Ascending aorta (tissue), 2 donors: Measurements from ENCODE around the gene FAM236B. TPM values are rescaled to one million over a fixed set of nuclear protein-coding genes. Genes with fewer than 3 reads are reported as not detected.
"Not testable (repeated sequence)": the region's sequence is repeated elsewhere in the genome, so short reads cannot be mapped to it uniquely, and the experiment has no call there.

Experiments used
- DNase-seq, 2 donors: peaks; one replicate each; pipeline ENCODE4 v3.0.0-alpha.2; 2019; ENCODE audit warnings: low spot score in 2 of 2
- H3K27ac ChIP-seq, 2 donors: fragments of 200-600 bp; sonication (generic); one replicate each; pipeline ENCODE4 v1.5.1; 2016 to 2017; ENCODE audit warnings: mild to moderate bottlenecking in 1 of 2
- H3K27me3 ChIP-seq: fragments of 200-600 bp; sonication (generic); one replicate; pipeline ENCODE4 v1.5.1; 2017
- H3K36me3 ChIP-seq, 2 donors: fragments of 200-600 bp; sonication (generic); one replicate each; pipeline ENCODE4 v1.5.1; 2016
- H3K4me1 ChIP-seq, 2 donors: fragments of 200-600 bp; sonication (generic); one replicate each; pipeline ENCODE4 v1.5.1; 2016 to 2017; ENCODE audit warnings: mild to moderate bottlenecking in 1 of 2
- H3K4me3 ChIP-seq, 2 donors: fragments of 200-600 bp; sonication (generic); one replicate each; pipeline ENCODE4 v1.5.1; 2016 to 2017; ENCODE audit warnings: mild to moderate bottlenecking in 1 of 2
- H3K9me3 ChIP-seq, 2 donors: fragments of 200-600 bp; sonication (generic); one replicate each; pipeline ENCODE4 v1.5.1; 2016
- CTCF ChIP-seq, 3 experiments: fragments of 200-600 bp in 2 of 3; fragments of 450-650 bp in 1 of 3; sonication (generic) in 2 of 3; IDR thresholded peaks; one replicate each; pipeline ENCODE4 v1.5.1; 2016 to 2019; ENCODE audit warnings: antibody characterized with exemption in 3 of 3, mild to moderate bottlenecking in 1 of 3, moderate library complexity in 1 of 3
- intact Hi-C: fragments of 100-400 bp; cut with DNase I; formaldehyde crosslinking; loops from one replicate; pipeline ENCODE4 v1.15.1; 2023
- total RNA-seq: library from RNA; depleted of rRNA; stranded (reverse); fragments of >200 nt; gene quantifications from one replicate; pipeline ENCODE4 v1.1.0, GENCODE V29; 2016

The FAM236B gene
- total RNA-seq, 1 donor from 2014 or later, result not detected

- Histone ChIP-seq H3K27me3 (no peaks in the 10 kb centered on the region), H3K36me3 (no peaks in the 10 kb centered on the region), H3K4me3 (no peak overlapping the region), H3K4me1 (no peaks in the 10 kb centered on the region), H3K27ac (no peak overlapping the region), H3K9me3 (no peaks in the 10 kb centered on the region)
- no peak for TF ChIP-seq CTCF (IDR thresholded peaks at IDR 0.05)
- no peak for DNase-seq
- intact Hi-C loops, result no loop called here
Measured at GRCh38 chrX:72735561-72735960, 46.9 kb downstream of the FAM236B start.

GRCh38 chrX:72733636-72734035, 48.8 kb downstream of the FAM236B start:
- H3K4me1 ChIP-seq, H3K9me3 ChIP-seq, H3K27me3 ChIP-seq, H3K4me3 ChIP-seq, H3K36me3 ChIP-seq, DNase-seq, H3K27ac ChIP-seq, intact Hi-C loops: not testable (repeated sequence)

Other genes with a start within 250 kb of the FAM236B start
- gene HDAC8, start 209.8 kb downstream of the FAM236B start, total RNA-seq, result 41.1 TPM
- 4.8 TPM for gene PHKA1, start 68.4 kb downstream of the FAM236B start, total RNA-seq
- not detected for gene DMRTC1B, start 5.8 kb downstream of the FAM236B start, total RNA-seq
- gene FAM236D, start 25.6 kb upstream of the FAM236B start, total RNA-seq, result not detected
- gene FAM236C, start 130.0 kb upstream of the FAM236B start, total RNA-seq, result not detected
- not detected for gene FAM236A, start 155.5 kb upstream of the FAM236B start, total RNA-seq
- not detected for gene DMRTC1, start 161.2 kb upstream of the FAM236B start, total RNA-seq
- gene PABPC1L2B, start 220.3 kb upstream of the FAM236B start, total RNA-seq, result not detected